Activated CD8-positive, alpha-beta T cell treated with anti-CD3 and anti-CD28 coated beads for 36 hours (primary cell): ENCODE measurements around the gene TRIM46. TPM values are rescaled to one million over a fixed set of nuclear protein-coding genes. Genes with fewer than 3 reads are reported as not detected.

Experiments used
- ATAC-seq: fragments of 200-7000 bp; cut with Tn5 transposase; one replicate; pipeline ENCODE4 v1.10.0; 2021; ENCODE audit warnings: mild to moderate bottlenecking, moderate library complexity
- CTCF ChIA-PET: fragments of 350-600 bp; sonication (Branson Sonifier 250); formaldehyde crosslinking; loops from one replicate; lab custom pipeline; 2021; ENCODE audit warnings: antibody characterized with exemption; lab: Charles Lee
- POLR2A ChIA-PET: fragments of 350-600 bp; sonication (Branson Sonifier 250); formaldehyde crosslinking; loops from one replicate; lab custom pipeline; 2021; ENCODE audit warnings: antibody characterized with exemption; lab: Charles Lee
- DNase-seq: peaks from one replicate; pipeline ENCODE4 v3.0.0-alpha.2; 2020
- H3K27ac Mint-ChIP-seq: one replicate; pipeline ENCODE4 v1.8.0; 2021; ENCODE audit warnings: mild to moderate bottlenecking, mixed read lengths
- H3K27me3 Mint-ChIP-seq: one replicate; pipeline ENCODE4 v1.8.0; 2021; ENCODE audit warnings: mixed read lengths
- H3K36me3 Mint-ChIP-seq: one replicate; pipeline ENCODE4 v1.8.0; 2021; ENCODE audit warnings: low read depth, mixed read lengths
- H3K4me1 Mint-ChIP-seq: one replicate; pipeline ENCODE4 v1.8.0; 2021; ENCODE audit warnings: low read depth, mixed read lengths
- H3K4me3 Mint-ChIP-seq: one replicate; pipeline ENCODE4 v1.8.0; 2021; ENCODE audit warnings: mild to moderate bottlenecking, moderate library complexity, mixed read lengths
- H3K9me3 Mint-ChIP-seq: one replicate; pipeline ENCODE4 v1.8.0; 2021; ENCODE audit warnings: mixed read lengths
- intact Hi-C: fragments of 100-400 bp; cut with micrococcal nuclease; formaldehyde crosslinking; loops from one replicate; pipeline ENCODE4 v1.10.0; 2022
- total RNA-seq, 2 experiments: library from RNA; stranded (reverse); gene quantifications; one replicate each; pipeline ENCODE4 v1.2.3, GENCODE V29; 2021
- TF ChIP-seq, protein P1 (sequence below): fragments of 200-600 bp; IDR thresholded peaks from one replicate; pipeline ENCODE4 v1.8.0; 2022; ENCODE audit warnings: antibody characterized with exemption, mild to moderate bottlenecking

TRIM46 gene
- total RNA-seq, 2 experiments from 2014 or later, result 5.8 to 6.1 TPM

DNA sequence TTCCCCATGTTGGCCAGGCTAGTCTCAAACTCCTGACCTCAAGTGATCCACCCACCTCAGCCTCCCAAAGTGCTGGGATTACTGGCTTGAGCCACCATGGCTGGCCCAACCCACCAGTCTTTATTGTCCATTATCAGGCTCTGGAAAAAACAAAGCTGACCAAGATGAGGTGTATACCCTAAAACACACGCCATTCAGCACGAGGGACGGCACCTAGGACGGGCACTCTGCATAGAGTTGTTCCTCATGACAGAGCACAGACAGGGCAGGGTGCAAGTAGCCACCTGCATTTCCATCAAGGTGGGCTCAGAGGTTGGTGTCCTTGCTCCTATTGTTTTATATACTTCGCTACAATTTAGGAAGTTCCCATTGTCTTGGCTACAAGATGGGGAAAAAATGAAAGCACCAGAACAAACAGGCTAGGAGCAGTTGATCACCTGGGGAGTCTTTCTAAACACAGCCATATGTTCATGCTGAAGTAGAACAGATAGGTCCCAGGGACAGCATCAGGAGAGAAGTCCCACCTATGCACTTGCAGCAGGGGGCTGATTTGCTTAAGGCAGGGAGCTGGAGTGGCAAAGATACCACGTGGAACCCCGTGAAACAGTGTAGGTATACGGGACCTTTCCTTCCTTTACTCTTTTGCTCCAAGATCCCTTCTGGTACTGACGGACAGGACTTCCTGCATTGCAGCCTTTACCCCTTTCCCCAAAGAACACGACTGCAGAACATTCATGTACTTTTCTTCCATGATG is 5.0 kb upstream of the TRIM46 start:
- peaks cover 32% of the 10 kb centered on the region for H3K4me1 Mint-ChIP-seq
- intact Hi-C loops, result loop anchor here (5.0 kb wide), 1 partner anchor 61 kb away; no protein-coding TSS in a partner anchor
- H3K36me3 Mint-ChIP-seq, result peaks cover 23% of the 10 kb centered on the region
- TF ChIP-seq, protein P1, sequence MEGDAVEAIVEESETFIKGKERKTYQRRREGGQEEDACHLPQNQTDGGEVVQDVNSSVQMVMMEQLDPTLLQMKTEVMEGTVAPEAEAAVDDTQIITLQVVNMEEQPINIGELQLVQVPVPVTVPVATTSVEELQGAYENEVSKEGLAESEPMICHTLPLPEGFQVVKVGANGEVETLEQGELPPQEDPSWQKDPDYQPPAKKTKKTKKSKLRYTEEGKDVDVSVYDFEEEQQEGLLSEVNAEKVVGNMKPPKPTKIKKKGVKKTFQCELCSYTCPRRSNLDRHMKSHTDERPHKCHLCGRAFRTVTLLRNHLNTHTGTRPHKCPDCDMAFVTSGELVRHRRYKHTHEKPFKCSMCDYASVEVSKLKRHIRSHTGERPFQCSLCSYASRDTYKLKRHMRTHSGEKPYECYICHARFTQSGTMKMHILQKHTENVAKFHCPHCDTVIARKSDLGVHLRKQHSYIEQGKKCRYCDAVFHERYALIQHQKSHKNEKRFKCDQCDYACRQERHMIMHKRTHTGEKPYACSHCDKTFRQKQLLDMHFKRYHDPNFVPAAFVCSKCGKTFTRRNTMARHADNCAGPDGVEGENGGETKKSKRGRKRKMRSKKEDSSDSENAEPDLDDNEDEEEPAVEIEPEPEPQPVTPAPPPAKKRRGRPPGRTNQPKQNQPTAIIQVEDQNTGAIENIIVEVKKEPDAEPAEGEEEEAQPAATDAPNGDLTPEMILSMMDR, result no peak
- H3K4me3 Mint-ChIP-seq, result no peak overlapping the region
- CTCF ChIA-PET, result interaction anchor here (0.6 to 13.3 kb wide), 30 partner anchors 8 to 155 kb away, joined by 3 to 312 read pairs (median 6); partner anchors contain the start of genes EFNA4 and SLC50A1
- H3K27ac Mint-ChIP-seq, result no peak overlapping the region
- ATAC-seq (no peak), DNase-seq (no peak)
- H3K9me3 Mint-ChIP-seq, result no peaks in the 10 kb centered on the region
- no peaks in the 10 kb centered on the region for H3K27me3 Mint-ChIP-seq
- POLR2A ChIA-PET, result interaction anchor here (0.6 to 2.1 kb wide), 4 partner anchors 77 to 1078 kb away, joined by 3 to 10 read pairs (median 4); partner anchors contain the start of gene CKS1B

DNA sequence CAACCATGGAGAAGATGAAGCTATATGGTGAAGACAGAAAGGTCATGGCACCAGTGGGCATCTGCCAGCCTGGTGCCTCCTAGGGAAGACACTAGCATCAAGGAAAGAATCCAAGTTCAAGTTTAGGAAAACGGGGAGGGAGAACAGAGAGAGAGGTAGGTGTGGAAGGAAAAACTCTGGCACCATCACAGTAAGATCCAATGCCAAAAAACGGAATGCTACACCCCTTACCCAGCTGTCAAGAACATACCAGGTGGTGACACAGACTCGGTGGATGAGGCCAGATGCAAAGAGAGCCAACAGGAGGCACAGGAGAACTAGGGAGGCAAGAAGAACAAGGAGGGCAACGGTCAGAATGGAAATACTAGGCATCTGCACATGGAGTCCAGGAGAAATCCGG is 4.1 kb upstream of the TRIM46 start:
- TF ChIP-seq, protein P1, result no peak
- H3K4me1 Mint-ChIP-seq, result peaks cover 37% of the 10 kb centered on the region
- H3K27ac Mint-ChIP-seq, result no peak overlapping the region
- ChIA-PET CTCF (interaction anchor here (0.8 to 13.3 kb wide), 10 partner anchors 24 to 88 kb away, joined by 3 to 312 read pairs (median 5); no protein-coding TSS in a partner anchor), POLR2A (interaction anchor here (0.7 to 1.6 kb wide), 3 partner anchors 83 to 195 kb away, joined by 3 to 5 read pairs (median 4); partner anchors contain the start of gene CKS1B)
- DNase-seq (no peak), ATAC-seq (no peak)
- H3K4me3 Mint-ChIP-seq, result no peak overlapping the region
- intact Hi-C loops, result loop anchor here (5.0 kb wide), 1 partner anchor 62 kb away; no protein-coding TSS in a partner anchor
- no peaks in the 10 kb centered on the region for H3K9me3 Mint-ChIP-seq
- H3K27me3 Mint-ChIP-seq, result no peaks in the 10 kb centered on the region
- H3K36me3 Mint-ChIP-seq, result peaks cover 23% of the 10 kb centered on the region

DNA sequence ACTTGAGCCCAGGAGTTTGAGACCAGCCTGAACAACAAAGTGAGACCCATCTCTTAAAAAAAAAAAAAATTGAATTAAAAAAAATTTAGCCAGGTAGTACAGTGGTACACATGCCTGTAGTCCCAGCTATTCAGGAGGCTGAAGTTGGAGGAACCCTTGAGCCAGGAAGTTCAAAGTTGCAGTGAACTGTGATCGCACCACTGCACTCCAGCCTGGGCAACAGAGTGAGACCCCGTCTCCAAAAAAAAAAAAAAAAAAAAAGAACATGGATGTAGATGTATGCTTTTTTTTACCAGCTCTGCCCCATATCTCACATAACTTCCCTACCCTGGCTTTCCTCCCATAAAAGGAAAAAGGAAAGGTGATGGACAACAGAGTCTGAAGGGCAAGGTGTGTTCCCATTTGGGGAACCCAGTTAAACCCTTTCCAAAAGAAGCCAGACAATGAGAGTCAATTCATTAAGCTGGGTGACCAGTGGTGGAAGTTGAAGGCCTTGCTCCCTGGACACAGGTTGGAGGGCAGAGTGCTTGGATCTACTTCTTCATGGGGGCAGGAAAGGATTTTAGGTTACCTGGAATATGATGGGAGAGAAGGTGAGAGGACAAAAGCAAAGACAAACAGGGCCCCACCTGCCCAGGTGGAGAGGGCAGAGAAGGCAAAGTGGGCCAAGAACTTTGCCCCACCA is 3.4 kb upstream of the TRIM46 start:
- POLR2A ChIA-PET, result interaction anchor here (0.7 to 0.9 kb wide), 2 partner anchors 36 to 84 kb away, joined by 3 to 4 read pairs; no protein-coding TSS in a partner anchor

DNA sequence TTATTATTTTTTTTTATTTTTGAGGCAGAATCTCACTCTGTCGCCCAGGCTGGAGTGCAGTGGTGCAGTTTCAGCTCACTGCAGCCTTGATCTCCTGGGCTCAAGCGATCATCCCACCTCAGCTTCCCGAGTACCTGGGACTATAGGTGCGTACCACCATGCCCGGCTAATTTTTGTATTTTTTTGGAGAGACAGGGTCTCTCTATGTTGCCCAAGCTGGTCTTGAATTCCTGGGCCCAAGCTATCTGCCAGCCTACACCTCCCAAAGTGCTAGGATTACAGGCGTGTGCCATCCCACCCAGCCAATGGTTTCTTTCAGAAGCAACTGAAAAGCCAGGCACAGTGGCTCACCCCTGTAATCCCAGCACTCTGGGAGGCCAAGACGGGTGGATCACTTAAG is 2.8 kb upstream of the TRIM46 start:
- H3K27me3 Mint-ChIP-seq, result no peaks in the 10 kb centered on the region
- TF ChIP-seq, protein P1, result no peak
- ChIA-PET CTCF (interaction anchor here (0.6 to 13.3 kb wide), 4 partner anchors 23 to 85 kb away, joined by 3 to 312 read pairs (median 125); no protein-coding TSS in a partner anchor), POLR2A (interaction anchor here (0.9 kb wide), 1 partner anchor 36 kb away, joined by 4 read pairs; no protein-coding TSS in a partner anchor)
- no peaks in the 10 kb centered on the region for H3K9me3 Mint-ChIP-seq
- H3K4me3 Mint-ChIP-seq, result peak overlapping the region; percentile 96
- peaks cover 23% of the 10 kb centered on the region for H3K36me3 Mint-ChIP-seq
- intact Hi-C loops, result no loop called here
- H3K27ac Mint-ChIP-seq, result peak overlapping the region; percentile 11
- peaks cover 43% of the 10 kb centered on the region for H3K4me1 Mint-ChIP-seq
- DNase-seq (no peak), ATAC-seq (no peak)

More for the DNA sequence above, 3.4 kb upstream of the TRIM46 start:
- no peak for ATAC-seq
- no peak overlapping the region for H3K4me3 Mint-ChIP-seq
- H3K36me3 Mint-ChIP-seq, result peaks cover 23% of the 10 kb centered on the region
- H3K4me1 Mint-ChIP-seq, result peaks cover 43% of the 10 kb centered on the region
- intact Hi-C loops, result no loop called here
- H3K27ac Mint-ChIP-seq, result no peak overlapping the region
- no peak for DNase-seq
- CTCF ChIA-PET, result interaction anchor here (0.6 to 13.3 kb wide), 6 partner anchors 24 to 85 kb away, joined by 3 to 312 read pairs (median 58); no protein-coding TSS in a partner anchor
- no peaks in the 10 kb centered on the region for H3K27me3 Mint-ChIP-seq
- no peaks in the 10 kb centered on the region for H3K9me3 Mint-ChIP-seq
- TF ChIP-seq, protein P1, result no peak
